HG03103 (cell line): ENCODE results near the gene ASPHD2.

Source experiments
- ATAC-seq: cut with Tn5 transposase; IDR thresholded peaks from one replicate; pipeline ENCODE4 v1.9.1; 2021; ENCODE audit warnings: low read depth; ENCODE audit not compliant: unreplicated experiment

Gene ASPHD2

GRCh38 chr22:26489447-26490036 is 60.5 kb downstream of the ASPHD2 start:
- no peak for ATAC-seq

DNA sequence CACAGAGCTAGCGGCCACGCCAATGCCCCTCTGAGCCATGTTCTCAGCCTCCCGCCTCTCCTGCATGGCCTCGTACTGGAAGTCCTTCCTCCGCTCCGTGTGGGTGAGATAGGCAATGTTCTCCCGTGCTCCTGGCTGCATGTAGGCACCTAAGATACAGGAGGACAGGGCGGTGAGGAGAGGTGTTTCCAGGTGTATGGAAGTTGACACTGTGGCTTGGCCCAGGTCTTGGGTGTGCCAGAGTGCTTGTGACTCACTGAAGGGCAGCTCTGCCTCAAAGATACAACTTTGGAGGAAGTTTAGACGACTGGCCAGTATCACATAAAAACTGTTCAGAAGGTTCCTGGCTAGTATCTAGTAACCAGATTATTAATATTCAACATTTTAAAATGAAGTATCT is 63.2 kb downstream of the ASPHD2 start:
- no peak for ATAC-seq

DNA sequence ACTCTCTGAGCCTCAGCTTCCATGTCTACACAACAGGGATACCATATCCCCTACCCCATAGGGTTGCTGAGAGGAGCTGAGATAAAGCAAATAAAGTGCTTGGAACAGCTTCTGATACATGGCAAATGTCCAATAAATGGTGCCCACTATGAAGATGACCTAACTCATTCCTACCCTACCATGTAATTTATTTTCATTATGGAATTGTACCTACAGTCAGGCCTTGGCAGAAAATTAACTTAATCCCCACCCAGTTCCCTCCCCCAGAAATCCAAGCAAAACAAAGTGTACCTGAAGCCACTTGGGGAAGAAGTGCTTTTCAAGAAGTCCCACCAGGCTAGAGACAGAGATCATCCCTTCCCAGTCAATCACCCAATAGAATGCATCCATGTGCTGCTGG is 65.4 kb downstream of the ASPHD2 start:
- ATAC-seq = no peak
